Lung (tissue), 12 donors: ENCODE data around the gene PIAS1. TPM values are rescaled to one million over a fixed set of nuclear protein-coding genes. Genes with fewer than 3 reads are reported as not detected.

Experiments used
- ATAC-seq: fragments of 200-7000 bp; cut with Tn5 transposase; one replicate; pipeline ENCODE4 v1.9.1; 2020; ENCODE audit warnings: moderate number of reproducible peaks; ENCODE audit not compliant: insufficient read depth, low FRiP score
- DNase-seq, 3 donors: peaks; one replicate each; pipeline ENCODE4 v3.0.0-alpha.2; 2013 to 2017
- H3K27ac ChIP-seq, 2 donors: one replicate each; pipeline ENCODE4 v1.5.1; 2013; ENCODE audit warnings: mild to moderate bottlenecking in 2 of 2, moderate library complexity in 2 of 2, control low read depth in 1 of 2, inconsistent platforms in 1 of 2, low read depth in 1 of 2, low read length in 1 of 2
- H3K27me3 ChIP-seq, 3 donors: one replicate each; pipeline ENCODE4 v1.5.1; 2013; ENCODE audit warnings: low read length in 2 of 3; ENCODE audit not compliant: control insufficient read depth in 3 of 3, insufficient read depth in 3 of 3
- H3K36me3 ChIP-seq, 4 donors: one replicate each; pipeline ENCODE4 v1.5.1; 2013; ENCODE audit warnings: low read length in 4 of 4, mild to moderate bottlenecking in 1 of 4, moderate library complexity in 1 of 4; ENCODE audit not compliant: control insufficient read depth in 4 of 4, insufficient read depth in 4 of 4
- H3K4me1 ChIP-seq, 5 donors: one replicate each; pipeline ENCODE4 v1.5.1; 2013; ENCODE audit warnings: low read length in 5 of 5, mild to moderate bottlenecking in 2 of 5, moderate library complexity in 1 of 5; ENCODE audit not compliant: control insufficient read depth in 5 of 5, insufficient read depth in 5 of 5
- H3K4me3 ChIP-seq: one replicate; pipeline ENCODE4 v1.5.1; 2013; ENCODE audit warnings: mild to moderate bottlenecking, control low read depth, moderate library complexity
- H3K9ac ChIP-seq, 2 donors: one replicate each; pipeline ENCODE4 v1.5.1; 2013; ENCODE audit warnings: low read length in 2 of 2, control low read depth in 1 of 2; ENCODE audit not compliant: insufficient read depth in 1 of 2
- H3K9me3 ChIP-seq, 4 donors: one replicate each; pipeline ENCODE4 v1.5.1; 2013; ENCODE audit warnings: low read length in 3 of 4, mild to moderate bottlenecking in 1 of 4, moderate library complexity in 1 of 4; ENCODE audit not compliant: control insufficient read depth in 4 of 4, insufficient read depth in 3 of 4
- WGBS, 2 donors: extraction: QIAGEN DNeasy Blood & Tissue Kit; methylation state at CpG; one replicate each; pipeline ENCODE4 v1.1.7; 2013; 5-methylcytosine and 5-hydroxymethylcytosine counted together
- polyA plus RNA-seq, 2 donors: library from polyadenylated mRNA; stranded (reverse); fragments of 200-250 nt; gene quantifications; one replicate each; pipeline ENCODE4 v1.2.1, GENCODE V29; 2013
- total RNA-seq, 2 donors: library from RNA; depleted of rRNA in 1 of 2; stranded (reverse); fragments of >200 nt in 1 of 2; gene quantifications; one replicate each; pipeline ENCODE4 v1.2.1, GENCODE V29; 2014 to 2021
- TF ChIP-seq, protein P1 (sequence below): IDR thresholded peaks from 2 replicates; pipeline ENCODE4 v1.5.1; 2012; ENCODE audit warnings: mild to moderate bottlenecking; ENCODE audit errors: control extremely low read depth, extremely low read depth
- donor health status: control.
- donor health status: control.
- donor health status: Bipolar disorder and iron deficiency.
- donor health status: healthy.
- donor health status: DM: yes; HTN: yes; CAD: no.

PIAS1 gene
- total and polyA plus RNA-seq, 4 donors: 14.6 to 157 (median 30.4) TPM

DNA sequence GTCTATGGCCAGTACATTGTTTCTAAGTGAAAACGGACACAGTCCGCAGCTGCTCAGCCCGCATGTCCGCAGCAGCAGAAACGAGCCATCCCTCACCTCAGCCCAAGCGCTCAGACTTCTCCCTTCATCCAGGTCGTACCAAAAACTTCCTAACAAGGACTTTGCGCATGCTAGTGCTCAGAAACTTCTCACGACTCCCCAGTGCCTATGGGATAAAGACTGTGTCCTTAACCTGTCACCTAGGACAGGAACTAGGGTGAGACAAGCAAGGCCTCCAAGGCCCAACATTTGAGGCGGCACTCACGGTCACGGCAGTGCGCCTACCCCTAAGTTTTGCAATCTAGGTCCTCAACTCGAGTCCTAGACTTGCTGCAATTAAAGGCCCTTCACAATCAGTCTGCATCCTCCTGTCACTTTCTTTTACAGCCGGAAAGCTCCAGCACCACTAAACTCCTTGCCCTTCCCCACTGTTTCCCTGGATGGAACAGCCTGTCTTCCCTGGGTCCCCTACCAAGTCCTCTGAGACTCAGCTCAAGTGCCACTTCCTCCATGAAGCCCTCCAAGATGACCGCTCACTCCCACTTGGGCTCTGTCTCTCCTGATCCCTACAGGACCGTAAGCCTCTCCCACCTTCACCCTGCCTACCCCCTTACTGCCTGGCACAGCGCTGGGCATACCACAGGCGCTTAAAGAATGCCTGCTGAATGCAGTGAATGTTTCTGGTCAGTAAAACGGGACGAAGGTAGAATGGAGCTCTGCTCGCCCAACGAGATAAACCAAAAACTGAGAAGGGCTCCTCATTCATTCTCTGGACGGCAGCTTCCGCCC is 174.2 kb downstream of the PIAS1 start:
- WGBS, 2 donors: 37 to 41% methylated on average over 25 of the region's 25 CpGs
- H3K27me3 ChIP-seq: no peaks in the 10 kb centered on the region
- DNase-seq (peak in 1 of 3 donors; percentile 16), ATAC-seq (no peak)
- H3K27ac ChIP-seq: no peak overlapping the region
- peak overlapping the region in 1 of 2 donors; percentile 44 for H3K9ac ChIP-seq
- peaks cover 3 to 27% (median 6%) of the 10 kb centered on the region in 5 donors for H3K4me1 ChIP-seq
- H3K4me3 ChIP-seq: peak overlapping the region; percentile 84
- H3K9me3 ChIP-seq: no peaks in the 10 kb centered on the region
- TF ChIP-seq, protein P1, sequence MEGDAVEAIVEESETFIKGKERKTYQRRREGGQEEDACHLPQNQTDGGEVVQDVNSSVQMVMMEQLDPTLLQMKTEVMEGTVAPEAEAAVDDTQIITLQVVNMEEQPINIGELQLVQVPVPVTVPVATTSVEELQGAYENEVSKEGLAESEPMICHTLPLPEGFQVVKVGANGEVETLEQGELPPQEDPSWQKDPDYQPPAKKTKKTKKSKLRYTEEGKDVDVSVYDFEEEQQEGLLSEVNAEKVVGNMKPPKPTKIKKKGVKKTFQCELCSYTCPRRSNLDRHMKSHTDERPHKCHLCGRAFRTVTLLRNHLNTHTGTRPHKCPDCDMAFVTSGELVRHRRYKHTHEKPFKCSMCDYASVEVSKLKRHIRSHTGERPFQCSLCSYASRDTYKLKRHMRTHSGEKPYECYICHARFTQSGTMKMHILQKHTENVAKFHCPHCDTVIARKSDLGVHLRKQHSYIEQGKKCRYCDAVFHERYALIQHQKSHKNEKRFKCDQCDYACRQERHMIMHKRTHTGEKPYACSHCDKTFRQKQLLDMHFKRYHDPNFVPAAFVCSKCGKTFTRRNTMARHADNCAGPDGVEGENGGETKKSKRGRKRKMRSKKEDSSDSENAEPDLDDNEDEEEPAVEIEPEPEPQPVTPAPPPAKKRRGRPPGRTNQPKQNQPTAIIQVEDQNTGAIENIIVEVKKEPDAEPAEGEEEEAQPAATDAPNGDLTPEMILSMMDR: no peak
- no peaks in the 10 kb centered on the region for H3K36me3 ChIP-seq

DNA sequence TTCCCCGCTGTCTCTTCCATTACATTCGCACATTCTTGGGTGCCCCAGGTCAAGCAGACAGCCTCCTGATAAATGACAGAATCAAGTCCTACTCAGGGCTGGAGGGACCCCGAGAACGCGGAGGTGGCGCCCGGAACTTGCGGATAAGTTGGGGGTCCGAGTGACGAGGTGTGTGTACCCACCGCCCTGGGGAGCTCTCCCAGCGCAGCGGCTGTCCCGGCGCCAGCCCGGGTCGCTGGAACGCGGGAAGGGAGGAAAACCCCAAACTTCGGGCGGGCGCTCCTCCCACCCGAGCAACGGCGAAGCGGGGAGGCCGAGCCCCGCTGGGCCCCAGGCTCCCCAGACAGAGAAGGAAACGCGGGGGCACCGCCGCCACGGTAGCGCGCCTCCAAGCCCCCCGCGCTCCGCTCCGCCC is 174.9 kb downstream of the PIAS1 start:
- peak; percentile 2 for ATAC-seq
- no peaks in the 10 kb centered on the region for H3K9me3 ChIP-seq

DNA sequence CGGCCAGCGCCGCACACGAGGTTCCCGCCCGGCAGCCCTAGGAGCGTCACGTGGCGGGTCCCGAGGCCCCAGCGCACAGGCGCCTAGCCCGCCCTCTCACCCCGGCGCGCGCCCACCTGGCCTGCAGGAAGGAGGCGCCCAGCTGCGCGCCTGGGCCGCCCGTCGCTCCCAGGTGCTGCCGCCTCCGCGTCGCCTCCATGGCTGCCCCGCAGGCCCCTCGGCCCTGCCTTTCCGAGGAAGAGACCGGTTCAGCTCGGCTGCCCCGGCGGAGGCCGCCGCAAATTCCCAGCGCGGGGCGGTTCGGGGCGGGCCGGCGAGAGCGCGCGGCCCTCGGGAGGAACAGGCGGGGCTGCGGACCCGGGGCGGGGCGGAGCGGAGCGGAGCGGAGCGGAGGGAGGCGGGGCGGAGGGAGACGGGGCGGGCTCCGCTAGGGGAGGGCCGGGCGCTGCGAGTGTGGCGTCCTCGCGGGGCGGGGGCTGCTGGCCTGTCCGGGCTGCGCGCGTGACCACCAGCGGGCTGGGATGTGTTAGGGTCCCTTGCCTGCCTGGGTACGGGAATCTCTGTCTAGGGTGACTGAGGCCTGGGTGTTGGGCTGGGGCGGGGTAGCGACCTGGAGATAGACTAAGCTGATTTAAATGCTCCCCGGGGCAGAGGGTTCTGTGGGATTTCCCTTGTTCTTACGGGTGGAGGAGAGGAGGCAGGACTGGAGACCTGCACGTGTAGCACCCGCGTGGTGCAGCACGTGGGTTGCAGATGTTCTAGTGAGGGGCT is 175.5 kb downstream of the PIAS1 start, which contains the start of gene CLN6:
Gene CLN6, minus strand, starts transcription at position 343 of the 771 bp plus-strand sequence. Its CDS starts 144 bp downstream, at position 199.
- Histone ChIP-seq H3K9me3 (no peaks in the 10 kb centered on the region), H3K4me1 (peaks cover 3 to 39% (median 6%) of the 10 kb centered on the region in 5 donors), H3K4me3 (peak within 1 kb of the TSS; percentile 84), H3K36me3 (no peaks in the 10 kb centered on the region), H3K9ac (peak within 1 kb of the TSS; percentile 44 to 49), H3K27ac (peak within 1 kb of the TSS; percentile 82 to 89), H3K27me3 (no peaks in the 10 kb centered on the region)
- TF ChIP-seq, protein P1: no peak
- peak; percentile 85 to 92 (median 90) for DNase-seq
- WGBS, 2 donors: 1% methylated on average over 45 to 82 of the region's 82 CpGs
- ATAC-seq: peak; percentile 97

More for the DNA sequence above, 174.9 kb downstream of the PIAS1 start:
- peak overlapping the region; percentile 82 to 89 for H3K27ac ChIP-seq
- no peaks in the 10 kb centered on the region for H3K27me3 ChIP-seq
- H3K9ac ChIP-seq: peak overlapping the region in 1 of 2 donors; percentile 44
- WGBS, 2 donors: 0% methylated on average over 26 to 39 of the region's 39 CpGs
- DNase-seq: no peak
- peak overlapping the region; percentile 84 for H3K4me3 ChIP-seq
- H3K4me1 ChIP-seq: peaks cover 3 to 34% (median 6%) of the 10 kb centered on the region in 5 donors
- TF ChIP-seq, protein P1: no peak
- H3K36me3 ChIP-seq: no peaks in the 10 kb centered on the region
